GM12864 (cell line): ENCODE data around the gene MSLN.

Experiments
- DNase-seq: peaks from one replicate; pipeline ENCODE4 v3.0.0-alpha.2; 2011; ENCODE audit warnings: low read depth
- H3K4me3 ChIP-seq: 2 replicates; pipeline ENCODE4 v1.5.1; 2011; ENCODE audit warnings: mild to moderate bottlenecking, low read depth, low read length, control low read depth
- CTCF ChIP-seq: IDR thresholded peaks from 2 replicates; pipeline ENCODE4 v1.5.1; 2011; ENCODE audit warnings: low read depth, mild to moderate bottlenecking, moderate library complexity, low read length, control low read depth, inconsistent platforms; ENCODE audit errors: missing control alignments

Gene MSLN

GRCh38 chr16:799948-800833 lies 39.7 kb downstream of the MSLN start, which contains the start of gene GNG13:
GNG13 (minus strand) TSS chr16:800734; CDS start chr16:799077, 1,657 bp downstream.
- DNase-seq = no peak
- no peak for TF ChIP-seq CTCF
- no peak within 1 kb of the TSS for H3K4me3 ChIP-seq

- TF ChIP-seq CTCF = no peak
- no peak for DNase-seq
- no peak overlapping the region for H3K4me3 ChIP-seq
Observed at GRCh38 chr16:800834-801511, 40.4 kb downstream of the MSLN start.

- H3K4me3 ChIP-seq = no peak overlapping the region
- no peak for DNase-seq
- TF ChIP-seq CTCF = no peak
Observed at GRCh38 chr16:801584-802363, 41.2 kb downstream of the MSLN start.

- H3K4me3 ChIP-seq = no peak overlapping the region
- no peak for DNase-seq
- no peak for TF ChIP-seq CTCF
Observed at GRCh38 chr16:802461-802860, 41.9 kb downstream of the MSLN start.

GRCh38 chr16:802914-803753 lies 42.6 kb downstream of the MSLN start:
- no peak for TF ChIP-seq CTCF
- H3K4me3 ChIP-seq = no peak overlapping the region
- DNase-seq = no peak

- no peak for DNase-seq
- TF ChIP-seq CTCF = no peak
Observed at GRCh38 chr16:803754-804080, 43.2 kb downstream of the MSLN start.

More at GRCh38 chr16:803754-804080, 43.2 kb downstream of the MSLN start:
- H3K4me3 ChIP-seq = no peak overlapping the region
